Stimulated activated naive CD8-positive, alpha-beta T cell treated with anti-CD3 and anti-CD28 coated beads, Interleukin-15, Interleukin-2, amounts not matched to agents 100 ng/mL and 50 ng/mL, for 24 hours (primary cell): ENCODE measurements around the gene COMP.

Source experiments
- H3K27ac Mint-ChIP-seq: one replicate; pipeline ENCODE4 v1.8.0; 2021; ENCODE audit warnings: mild to moderate bottlenecking, mixed read lengths
- H3K27me3 Mint-ChIP-seq: one replicate; pipeline ENCODE4 v1.8.0; 2021; ENCODE audit warnings: mixed read lengths
- H3K36me3 Mint-ChIP-seq: one replicate; pipeline ENCODE4 v1.8.0; 2021; ENCODE audit warnings: low read depth, mixed read lengths
- H3K4me1 Mint-ChIP-seq: one replicate; pipeline ENCODE4 v1.8.0; 2021; ENCODE audit warnings: low read depth, mixed read lengths
- H3K4me3 Mint-ChIP-seq: one replicate; pipeline ENCODE4 v1.8.0; 2021; ENCODE audit warnings: mild to moderate bottlenecking, mixed read lengths
- H3K9me3 Mint-ChIP-seq: one replicate; pipeline ENCODE4 v1.8.0; 2021; ENCODE audit warnings: mixed read lengths

The COMP gene

DNA sequence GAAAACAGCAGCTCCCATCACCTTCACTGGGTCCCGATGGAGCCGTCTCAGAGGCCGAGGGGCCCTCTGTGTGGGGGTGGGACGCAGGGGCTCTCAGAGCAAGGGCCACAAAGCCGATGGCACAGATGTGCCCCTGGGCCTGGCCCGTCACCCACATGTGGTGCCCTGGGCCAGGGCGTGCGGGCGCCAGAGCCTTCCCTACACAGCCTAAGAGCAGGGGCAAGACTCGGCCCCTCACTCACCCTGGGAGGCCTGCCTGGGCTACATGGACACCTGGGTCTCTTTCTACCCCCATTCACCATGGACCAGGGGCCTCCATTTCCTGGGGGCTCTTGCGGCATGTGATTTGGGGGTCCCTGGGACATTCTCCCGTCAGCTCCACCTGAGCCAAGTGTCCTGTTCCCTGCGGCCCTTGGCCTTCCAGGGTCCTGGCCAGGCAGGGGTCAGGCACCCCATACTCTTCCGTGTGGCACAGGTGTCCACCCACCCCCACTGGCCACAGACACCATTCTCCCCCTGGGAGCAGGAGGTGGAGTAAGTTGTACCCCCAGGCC lies 10.0 kb downstream of the COMP start:
- peaks cover 9% of the 10 kb centered on the region for H3K27me3 Mint-ChIP-seq
- no peak overlapping the region for H3K27ac Mint-ChIP-seq

GRCh38 chr19:18780631-18781030 lies 10.5 kb downstream of the COMP start:
- H3K36me3 Mint-ChIP-seq: no peaks in the 10 kb centered on the region

More for the DNA sequence above, 10.0 kb downstream of the COMP start:
- Mint-ChIP-seq H3K36me3 (no peaks in the 10 kb centered on the region), H3K9me3 (no peaks in the 10 kb centered on the region), H3K4me1 (peaks cover 9% of the 10 kb centered on the region), H3K4me3 (no peak overlapping the region)

DNA sequence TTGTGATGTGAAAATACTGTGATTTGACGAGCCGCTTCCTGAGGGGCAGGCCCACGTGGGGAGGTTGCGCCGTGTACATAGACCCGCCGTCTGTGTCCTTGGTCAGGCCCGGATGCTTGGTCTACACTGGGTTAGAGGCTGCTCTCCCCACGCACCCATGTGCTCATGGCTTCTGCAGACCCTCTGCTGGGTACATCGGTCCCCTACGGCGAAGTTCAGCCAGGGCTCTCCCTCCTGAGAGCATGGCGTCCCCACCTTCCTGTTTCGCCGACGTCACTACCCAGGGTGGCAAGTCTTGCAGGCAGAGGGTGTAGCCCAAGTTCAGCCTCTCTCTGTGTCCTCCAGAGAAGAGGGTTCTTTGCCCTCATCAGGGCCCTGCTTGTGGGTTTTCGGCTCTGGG lies 11.0 kb downstream of the COMP start:
- H3K9me3 Mint-ChIP-seq: no peaks in the 10 kb centered on the region
- H3K4me1 Mint-ChIP-seq: no peaks in the 10 kb centered on the region
- peaks cover 6% of the 10 kb centered on the region for H3K27me3 Mint-ChIP-seq
- H3K27ac Mint-ChIP-seq: no peak overlapping the region
- H3K36me3 Mint-ChIP-seq: no peaks in the 10 kb centered on the region
- H3K4me3 Mint-ChIP-seq: no peak overlapping the region

More at GRCh38 chr19:18780631-18781030, 10.5 kb downstream of the COMP start:
- peaks cover 4% of the 10 kb centered on the region for H3K4me1 Mint-ChIP-seq
- peaks cover 6% of the 10 kb centered on the region for H3K27me3 Mint-ChIP-seq
- no peaks in the 10 kb centered on the region for H3K9me3 Mint-ChIP-seq
- no peak overlapping the region for H3K27ac Mint-ChIP-seq
- no peak overlapping the region for H3K4me3 Mint-ChIP-seq

DNA sequence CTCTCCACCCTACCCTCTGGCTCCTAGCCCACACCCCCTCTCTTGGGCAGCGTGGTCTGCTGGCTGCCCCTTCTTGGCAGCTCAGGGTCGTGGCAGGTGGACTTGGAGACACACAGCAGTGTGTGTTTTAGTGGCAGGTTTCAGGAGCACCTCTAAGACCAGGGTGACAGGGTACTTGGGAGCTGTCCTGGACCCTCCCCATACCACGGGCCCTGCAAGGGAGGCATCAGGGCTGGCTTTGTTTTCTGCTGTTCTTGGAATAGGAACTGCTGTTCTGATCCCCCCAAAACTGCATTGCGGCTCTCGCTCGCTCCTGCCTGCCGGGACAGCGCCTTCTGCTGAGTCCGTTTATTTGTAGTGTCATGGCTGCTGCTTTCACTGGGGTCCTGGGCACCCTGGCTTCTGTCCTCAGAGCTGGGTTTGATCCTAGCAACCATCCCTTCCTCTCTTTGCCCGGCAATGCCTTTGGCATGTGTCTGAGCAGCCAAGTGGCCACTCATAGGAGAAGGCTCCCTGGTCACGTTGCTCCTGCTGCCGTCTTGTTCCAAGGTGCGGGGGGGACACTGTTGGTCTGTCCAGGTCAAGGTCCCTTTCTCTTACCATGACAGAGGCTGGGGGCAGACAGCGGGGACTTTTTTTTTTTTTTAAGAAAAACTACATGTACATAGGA lies 12.1 kb downstream of the COMP start:
- no peak overlapping the region for H3K4me3 Mint-ChIP-seq
- H3K27me3 Mint-ChIP-seq: no peaks in the 10 kb centered on the region
- H3K4me1 Mint-ChIP-seq: no peaks in the 10 kb centered on the region
- H3K36me3 Mint-ChIP-seq: no peaks in the 10 kb centered on the region
- no peak overlapping the region for H3K27ac Mint-ChIP-seq
- no peaks in the 10 kb centered on the region for H3K9me3 Mint-ChIP-seq

- no peaks in the 10 kb centered on the region for H3K27me3 Mint-ChIP-seq
- no peaks in the 10 kb centered on the region for H3K36me3 Mint-ChIP-seq
- H3K27ac Mint-ChIP-seq: no peak overlapping the region
- H3K9me3 Mint-ChIP-seq: no peaks in the 10 kb centered on the region
- H3K4me1 Mint-ChIP-seq: no peaks in the 10 kb centered on the region
- H3K4me3 Mint-ChIP-seq: no peak overlapping the region
These were observed 13.1 kb downstream of the COMP start for GRCh38 chr19:18778076-18778389.

DNA sequence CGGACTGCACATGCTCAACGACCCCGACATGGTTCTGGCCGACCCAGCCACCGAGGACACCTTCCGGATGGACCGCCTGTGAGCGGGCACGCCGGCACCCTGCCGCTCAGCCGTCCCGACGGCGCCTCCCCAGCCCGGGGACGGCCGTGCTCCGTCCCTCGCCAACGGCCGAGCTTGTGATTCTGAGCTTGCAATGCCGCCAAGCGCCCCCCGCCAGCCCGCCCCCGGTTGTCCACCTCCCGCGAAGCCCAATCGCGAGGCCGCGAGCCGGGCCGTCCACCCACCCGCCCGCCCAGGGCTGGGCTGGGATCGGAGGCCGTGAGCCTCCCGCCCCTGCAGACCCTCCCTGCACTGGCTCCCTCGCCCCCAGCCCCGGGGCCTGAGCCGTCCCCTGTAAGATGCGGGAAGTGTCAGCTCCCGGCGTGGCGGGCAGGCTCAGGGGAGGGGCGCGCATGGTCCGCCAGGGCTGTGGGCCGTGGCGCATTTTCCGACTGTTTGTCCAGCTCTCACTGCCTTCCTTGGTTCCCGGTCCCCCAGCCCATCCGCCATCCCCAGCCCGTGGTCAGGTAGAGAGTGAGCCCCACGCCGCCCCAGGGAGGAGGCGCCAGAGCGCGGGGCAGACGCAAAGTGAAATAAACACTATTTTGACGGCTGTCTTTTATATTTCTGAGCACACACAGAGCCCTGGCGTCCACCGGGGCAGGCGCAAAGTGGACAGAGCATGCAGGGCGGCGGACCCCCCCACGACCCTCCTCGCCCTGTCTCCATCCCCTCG lies 13.6 kb downstream of the COMP start:
- H3K27ac Mint-ChIP-seq: no peak overlapping the region
- H3K4me1 Mint-ChIP-seq: no peaks in the 10 kb centered on the region
- H3K4me3 Mint-ChIP-seq: no peak overlapping the region

DNA sequence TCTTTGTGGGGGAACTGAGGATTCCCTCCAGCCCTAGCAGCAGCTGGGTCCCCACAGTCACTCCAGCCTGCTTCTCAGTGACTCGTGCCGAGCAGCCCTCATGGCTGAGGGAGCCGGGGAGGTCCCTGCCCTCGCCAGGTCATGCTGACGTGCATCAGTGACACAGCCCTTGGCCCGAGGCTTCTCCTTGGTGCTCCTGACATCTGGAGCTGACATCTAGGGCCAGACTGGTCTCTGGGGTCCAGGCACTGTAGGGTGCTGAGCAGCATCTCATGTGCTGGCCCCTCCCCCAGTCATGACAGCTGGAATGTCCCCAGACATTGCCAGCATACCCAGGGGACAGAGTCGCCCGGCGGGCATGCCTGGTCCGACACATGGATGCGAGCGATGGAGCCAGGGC lies 14.4 kb downstream of the COMP start:
- Mint-ChIP-seq H3K4me1 (no peaks in the 10 kb centered on the region), H3K27me3 (no peaks in the 10 kb centered on the region), H3K9me3 (no peaks in the 10 kb centered on the region), H3K36me3 (no peaks in the 10 kb centered on the region), H3K27ac (no peak overlapping the region), H3K4me3 (no peak overlapping the region)

More for the DNA sequence above, 13.6 kb downstream of the COMP start:
- H3K27me3 Mint-ChIP-seq: no peaks in the 10 kb centered on the region
- no peaks in the 10 kb centered on the region for H3K36me3 Mint-ChIP-seq
- H3K9me3 Mint-ChIP-seq: no peaks in the 10 kb centered on the region

DNA sequence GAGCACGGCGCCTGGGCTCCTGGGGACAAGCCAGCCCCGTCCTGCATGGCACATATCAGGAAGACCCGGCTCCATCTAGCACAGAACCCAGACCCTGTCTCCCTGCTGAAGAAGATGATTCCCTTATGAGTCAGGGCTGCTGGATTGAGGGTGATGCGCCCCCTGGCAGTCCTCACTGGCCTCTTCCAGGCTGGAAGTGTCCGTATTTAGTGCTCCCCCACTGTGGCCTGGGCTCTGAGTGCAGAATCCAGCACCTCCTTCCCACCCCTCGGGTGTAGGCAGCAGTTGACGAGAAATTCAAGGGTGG lies 14.9 kb downstream of the COMP start:
- no peaks in the 10 kb centered on the region for H3K36me3 Mint-ChIP-seq
- no peak overlapping the region for H3K27ac Mint-ChIP-seq
- no peaks in the 10 kb centered on the region for H3K4me1 Mint-ChIP-seq
- no peak overlapping the region for H3K4me3 Mint-ChIP-seq
- H3K27me3 Mint-ChIP-seq: no peaks in the 10 kb centered on the region
- no peaks in the 10 kb centered on the region for H3K9me3 Mint-ChIP-seq

DNA sequence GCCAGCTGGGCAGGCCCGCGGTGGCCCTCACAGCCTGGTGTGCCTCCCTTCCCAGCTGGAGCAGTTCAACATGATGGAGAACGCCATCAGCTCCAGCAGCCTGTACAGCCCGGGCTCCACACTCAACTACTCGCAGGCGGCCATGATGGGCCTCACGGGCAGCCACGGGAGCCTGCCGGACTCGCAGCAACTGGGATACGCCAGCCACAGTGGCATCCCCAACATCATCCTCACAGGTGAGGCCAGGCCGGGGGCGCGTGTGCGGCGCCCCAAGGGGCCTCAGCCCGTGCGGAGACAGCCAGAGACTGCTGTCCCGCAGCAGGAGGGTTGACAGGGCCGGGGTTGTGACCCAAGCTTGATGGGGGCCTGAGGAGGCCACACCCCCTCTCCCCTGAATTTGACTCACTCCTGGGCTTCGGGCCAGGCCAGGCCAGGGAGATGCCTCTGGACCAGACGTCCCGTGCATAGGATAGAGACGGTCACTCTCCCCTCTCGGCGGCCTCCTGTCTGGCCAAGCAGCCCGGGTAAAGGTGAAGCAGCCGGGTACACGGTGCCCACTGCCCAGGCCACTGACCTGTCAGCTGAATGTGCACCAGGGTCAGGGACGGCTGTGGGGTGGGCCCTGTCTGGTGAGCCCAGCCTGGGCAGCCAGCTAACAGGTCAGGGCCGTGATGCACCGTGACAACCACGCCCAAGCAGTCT lies 15.4 kb downstream of the COMP start:
- Mint-ChIP-seq H3K27me3 (no peaks in the 10 kb centered on the region), H3K4me1 (no peaks in the 10 kb centered on the region), H3K27ac (no peak overlapping the region), H3K36me3 (no peaks in the 10 kb centered on the region), H3K9me3 (no peaks in the 10 kb centered on the region), H3K4me3 (no peak overlapping the region)

DNA sequence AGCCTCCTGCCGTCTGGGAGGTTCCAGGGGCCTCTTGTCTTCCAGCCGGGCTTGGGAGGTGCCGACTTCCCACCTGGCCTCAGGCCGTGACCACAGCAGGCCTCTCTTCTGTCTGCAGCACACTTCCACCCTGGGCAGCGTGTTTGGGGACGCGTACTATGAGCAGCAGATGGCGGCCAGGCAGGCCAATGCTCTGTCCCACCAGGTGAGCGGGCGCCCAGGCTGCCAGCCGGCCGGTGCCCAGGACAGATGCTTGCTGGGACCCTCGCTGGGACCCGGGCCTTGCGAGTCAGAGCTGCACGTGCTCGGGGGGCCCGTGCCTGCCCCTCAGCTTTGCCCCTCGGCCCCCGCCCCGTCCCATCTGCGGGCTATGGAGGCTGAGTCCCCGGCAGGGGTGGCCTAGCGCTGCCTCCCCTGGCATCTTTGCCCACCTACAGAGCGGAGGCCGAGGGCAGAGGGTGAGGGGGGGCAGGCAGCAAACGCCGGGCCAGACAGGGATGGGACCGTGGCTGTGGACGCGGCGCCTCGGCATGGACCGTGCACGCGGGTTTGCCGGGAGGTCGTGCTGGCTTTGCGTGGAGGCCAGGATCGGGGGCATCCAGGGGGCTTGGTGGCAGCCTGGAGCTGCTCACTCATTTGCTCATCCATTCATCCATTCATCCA lies 16.2 kb downstream of the COMP start:
- H3K4me3 Mint-ChIP-seq: no peak overlapping the region
- H3K27me3 Mint-ChIP-seq: no peaks in the 10 kb centered on the region
- no peaks in the 10 kb centered on the region for H3K4me1 Mint-ChIP-seq
- no peaks in the 10 kb centered on the region for H3K36me3 Mint-ChIP-seq
- no peaks in the 10 kb centered on the region for H3K9me3 Mint-ChIP-seq
- H3K27ac Mint-ChIP-seq: no peak overlapping the region

DNA sequence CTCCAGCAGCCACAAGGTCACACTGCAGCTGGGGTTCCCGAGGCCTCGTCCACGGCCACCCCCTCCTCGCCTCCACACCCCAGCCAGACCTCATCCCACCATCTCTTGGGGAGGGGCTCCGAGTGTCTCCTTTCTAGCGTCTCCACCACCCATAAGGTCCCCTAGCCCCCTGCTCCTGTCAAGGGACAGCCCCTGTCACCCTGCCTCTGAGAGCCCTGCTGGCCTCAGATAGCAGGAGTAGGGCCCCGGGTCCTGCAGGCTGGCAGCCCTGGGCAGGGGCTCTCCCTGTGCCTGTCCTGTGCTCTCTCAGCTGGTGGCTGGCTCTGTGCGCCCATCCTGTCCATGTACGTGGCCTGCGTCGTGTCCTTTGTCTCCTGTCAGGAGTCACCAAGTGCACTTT lies 17.0 kb downstream of the COMP start:
- Mint-ChIP-seq H3K4me1 (no peaks in the 10 kb centered on the region), H3K4me3 (no peak overlapping the region), H3K27me3 (no peaks in the 10 kb centered on the region), H3K36me3 (no peaks in the 10 kb centered on the region), H3K9me3 (no peaks in the 10 kb centered on the region), H3K27ac (no peak overlapping the region)

DNA sequence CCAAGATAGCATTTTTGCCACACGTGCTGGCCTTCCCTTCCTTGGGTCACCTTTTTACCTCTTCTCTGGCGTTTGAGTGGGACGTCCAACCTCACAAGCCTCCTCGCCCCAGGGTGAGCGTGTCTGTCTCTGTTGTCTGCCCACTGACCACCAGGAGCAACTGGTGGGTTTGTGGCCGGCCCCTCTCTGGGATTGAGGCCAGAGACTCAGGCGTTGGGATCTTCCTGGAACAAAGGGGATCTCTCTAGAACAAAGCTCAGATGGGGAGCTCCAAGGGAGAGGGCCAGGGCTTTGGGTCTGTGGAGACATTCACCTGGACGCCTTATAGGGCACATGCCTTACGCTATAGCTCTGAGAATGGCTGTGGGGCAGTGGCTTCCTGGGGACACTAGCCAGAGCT lies 17.4 kb downstream of the COMP start:
- Mint-ChIP-seq H3K27me3 (no peaks in the 10 kb centered on the region), H3K27ac (no peak overlapping the region), H3K4me3 (no peak overlapping the region), H3K36me3 (no peaks in the 10 kb centered on the region), H3K4me1 (no peaks in the 10 kb centered on the region), H3K9me3 (no peaks in the 10 kb centered on the region)

- no peak overlapping the region for H3K27ac Mint-ChIP-seq
- H3K4me3 Mint-ChIP-seq: no peak overlapping the region
- H3K4me1 Mint-ChIP-seq: no peaks in the 10 kb centered on the region
- no peaks in the 10 kb centered on the region for H3K36me3 Mint-ChIP-seq
- H3K27me3 Mint-ChIP-seq: no peaks in the 10 kb centered on the region
- H3K9me3 Mint-ChIP-seq: no peaks in the 10 kb centered on the region
These were observed 18.2 kb downstream of the COMP start for GRCh38 chr19:18772620-18773587.
